NCI-H1105 treated with DMSO at 0.1 percent for 48 hours (cell line): ENCODE results near the gene C1orf35.
A peak's percentile ranks its signal among the peaks of the same experiment; 100 is the strongest.

Source experiments
- DNase-seq: peaks from one replicate; lab custom pipeline; 2025; lab: John Stamatoyannopoulos, UW

Gene C1orf35

GRCh38 chr1:228102791-228103620, at the start of gene C1orf35:
Gene C1orf35 (minus strand): TSS chr1:228103325. CDS start chr1:228103227, 98 bp downstream.
- peak; percentile 75 for DNase-seq

GRCh38 chr1:228152918-228153258, 49.8 kb upstream of the C1orf35 start:
- DNase-seq, result no peak

GRCh38 chr1:228152097-228152917, 49.2 kb upstream of the C1orf35 start:
- DNase-seq, result no peak

DNA sequence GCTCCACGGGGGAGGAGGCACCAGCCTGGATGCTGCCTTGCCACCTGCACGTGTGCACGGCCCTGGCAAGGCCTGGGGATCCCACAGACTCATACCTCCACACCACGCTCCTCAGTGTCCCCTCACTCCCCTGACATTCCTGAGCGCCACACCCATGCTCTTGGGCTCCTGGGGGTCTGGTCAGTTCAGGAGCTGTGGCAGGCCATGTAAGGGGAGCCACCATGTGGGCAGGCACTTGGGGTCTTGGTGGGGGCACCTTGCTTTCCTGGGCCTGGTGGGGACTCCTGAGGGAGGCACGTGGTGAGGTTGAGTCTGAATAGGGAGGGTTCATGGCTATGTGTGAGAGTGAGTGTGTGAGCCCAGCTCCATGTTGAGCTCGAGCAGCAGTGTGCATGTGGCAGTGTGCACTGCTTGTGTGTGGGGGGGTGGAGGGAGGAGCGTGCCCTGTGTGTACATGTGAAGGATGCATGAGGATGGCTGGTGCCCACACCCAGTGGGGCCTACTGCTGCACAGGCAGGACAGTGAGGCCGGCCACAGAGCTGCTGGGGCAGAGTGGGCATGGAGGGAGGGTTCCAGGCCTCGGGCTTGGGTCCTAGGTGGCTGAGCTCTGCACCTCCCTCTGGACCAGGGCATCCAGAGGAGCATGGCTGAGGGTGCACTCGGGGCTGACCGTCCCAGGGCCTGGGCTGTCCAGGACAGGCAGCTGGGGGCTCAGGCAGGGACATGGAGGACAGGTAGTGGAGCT, 48.2 kb upstream of the C1orf35 start:
- DNase-seq, result no peak

DNA sequence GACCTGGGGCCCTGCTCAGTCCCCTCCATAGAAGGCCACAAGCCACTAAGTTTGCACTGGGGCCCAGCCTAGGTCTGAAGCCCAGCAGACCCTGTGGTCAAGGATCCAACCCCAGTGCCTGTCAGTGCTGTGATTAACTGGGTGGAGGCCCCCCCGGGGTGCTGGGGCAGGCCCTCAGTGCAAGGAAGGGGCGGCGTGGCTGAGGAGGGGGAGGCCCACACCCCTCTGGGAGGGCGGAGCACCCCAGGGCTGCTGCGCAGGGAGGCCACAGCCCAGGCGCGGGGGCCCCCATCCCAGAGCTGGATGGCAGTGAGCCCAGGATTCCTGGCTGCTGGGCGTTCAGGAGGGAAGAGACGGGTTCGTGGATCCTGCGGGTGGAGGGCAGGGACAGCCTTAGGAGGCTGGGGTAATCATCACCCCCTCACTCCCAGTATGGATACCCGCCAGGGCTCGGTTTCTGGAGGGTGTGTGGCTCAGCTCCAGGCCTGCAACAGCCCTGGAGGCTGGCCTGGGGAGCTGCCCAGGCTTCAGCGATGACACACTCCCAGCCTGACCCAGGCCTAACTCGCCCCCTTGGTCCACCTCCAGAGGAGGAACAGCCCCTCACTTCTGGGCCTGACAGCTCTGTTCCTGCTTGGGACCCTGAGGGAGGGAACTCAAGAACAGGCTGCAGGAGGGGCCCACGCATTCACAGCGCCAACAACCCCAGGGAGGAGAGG, 47.5 kb upstream of the C1orf35 start:
- no peak for DNase-seq

- DNase-seq, result no peak
These were observed 47.0 kb upstream of the C1orf35 start for GRCh38 chr1:228150120-228150460.

DNA sequence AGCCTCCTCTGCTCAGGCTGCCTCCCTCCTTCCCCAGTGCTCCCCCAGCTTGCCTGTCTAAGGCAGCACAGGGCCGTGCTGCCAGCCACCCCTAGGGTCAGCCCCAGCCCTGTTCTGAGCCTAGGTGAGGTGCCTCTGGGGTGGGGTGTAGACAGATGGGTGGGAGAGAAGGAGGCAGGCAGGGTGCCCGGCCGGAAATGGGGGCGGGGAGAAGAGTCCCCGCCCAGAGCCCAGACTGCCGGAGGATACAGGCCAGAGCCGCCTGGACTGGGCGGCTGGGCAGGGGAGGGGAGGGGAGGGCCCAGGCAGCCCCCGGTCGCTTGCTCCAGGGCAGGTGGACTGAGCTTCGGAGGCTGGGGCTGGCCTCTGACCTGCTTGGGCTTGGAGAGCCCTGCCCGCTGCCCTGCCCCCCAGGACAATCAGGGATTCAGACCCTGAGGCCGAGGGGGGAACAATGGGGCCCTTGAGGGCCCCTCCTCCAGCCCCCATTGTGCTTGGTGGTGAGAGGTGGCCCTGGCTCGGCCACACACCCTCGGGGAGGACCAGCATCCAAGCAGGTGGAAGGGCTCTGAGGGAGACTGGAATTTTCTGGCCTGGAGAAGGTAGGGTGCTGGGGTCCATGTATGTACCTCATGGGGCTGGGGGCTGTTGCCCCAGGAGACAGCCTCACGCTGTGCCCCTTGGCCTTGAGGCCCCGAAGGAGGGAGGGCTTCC, 46.4 kb upstream of the C1orf35 start, which contains the start of gene GJC2:
Gene GJC2 (plus strand): TSS at position 525 of the 714 bp plus-strand sequence. CDS start 7,829 bp downstream, outside the sequence.
- DNase-seq, result no peak

DNA sequence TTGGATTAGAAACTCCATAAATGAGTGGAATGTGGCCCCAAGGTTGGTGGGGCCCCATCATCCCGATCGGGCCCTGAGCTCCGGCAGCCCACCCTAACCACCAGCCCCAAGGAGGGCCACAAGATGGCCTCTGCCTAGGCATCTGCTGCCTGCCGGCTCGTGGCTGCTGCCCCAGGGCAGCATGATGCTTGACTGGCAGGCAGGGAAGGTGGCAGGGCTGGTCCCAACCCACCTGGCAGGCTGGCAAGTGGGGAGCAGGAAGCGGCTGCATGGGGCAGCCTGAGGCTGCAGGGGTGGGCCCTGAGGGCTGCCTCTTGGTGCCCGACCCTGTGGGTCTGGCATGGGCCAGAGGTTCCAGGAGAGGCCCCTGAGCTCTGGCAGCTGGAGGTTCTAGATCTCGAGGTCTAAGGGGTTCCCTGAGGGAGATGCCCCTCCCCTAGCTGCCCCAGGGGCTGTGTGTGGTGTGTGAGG, 45.8 kb upstream of the C1orf35 start:
- no peak for DNase-seq

DNA sequence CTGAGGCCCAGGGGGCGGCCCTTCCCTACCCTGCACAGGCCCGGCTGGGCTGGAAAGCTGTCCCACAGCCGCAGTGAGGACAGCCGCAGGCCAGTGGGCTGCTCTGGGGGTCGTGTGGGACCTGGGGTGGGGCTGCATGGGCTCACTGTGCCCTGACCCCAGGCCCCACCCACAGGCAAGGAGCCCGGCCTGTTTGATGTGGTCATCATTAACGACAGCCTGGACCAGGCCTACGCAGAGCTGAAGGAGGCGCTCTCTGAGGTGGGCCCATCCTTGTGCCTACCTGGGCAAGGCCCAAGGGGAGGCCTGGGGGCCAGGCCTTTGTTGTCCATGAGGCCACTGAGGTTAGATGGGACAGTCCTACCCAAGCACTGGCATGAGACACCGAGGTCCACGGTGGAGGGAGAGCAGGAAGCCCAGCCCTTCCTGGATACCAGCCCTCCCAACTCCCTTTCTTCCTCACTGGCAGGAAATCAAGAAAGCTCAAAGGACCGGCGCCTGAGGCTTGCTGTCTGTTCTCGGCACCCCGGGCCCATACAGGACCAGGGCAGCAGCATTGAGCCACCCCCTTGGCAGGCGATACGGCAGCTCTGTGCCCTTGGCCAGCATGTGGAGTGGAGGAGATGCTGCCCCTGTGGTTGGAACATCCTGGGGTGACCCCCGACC, 45.2 kb upstream of the C1orf35 start:
- no peak for DNase-seq

DNA sequence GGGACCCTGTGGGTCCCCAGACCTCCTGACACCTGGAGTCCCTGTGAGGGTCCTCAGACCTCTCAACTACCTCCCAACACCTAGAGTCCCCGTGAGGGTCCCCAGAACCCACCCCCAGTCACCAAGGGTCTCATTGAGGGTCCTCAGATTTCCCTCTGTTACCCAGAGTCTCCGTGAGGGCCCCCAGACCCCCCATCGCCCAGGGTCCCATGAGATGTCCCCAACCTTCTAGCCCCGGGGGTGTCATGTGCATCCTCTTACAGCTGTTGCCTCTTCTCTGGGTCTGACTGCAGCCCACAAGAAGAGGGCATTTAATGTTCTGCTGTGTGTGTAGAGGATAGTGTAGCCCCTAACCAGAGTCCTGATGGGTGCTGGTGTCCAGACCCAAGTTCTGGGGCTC, 44.6 kb upstream of the C1orf35 start:
- no peak for DNase-seq

- no peak for DNase-seq
These were observed 44.1 kb upstream of the C1orf35 start for GRCh38 chr1:228147151-228147693.

DNA sequence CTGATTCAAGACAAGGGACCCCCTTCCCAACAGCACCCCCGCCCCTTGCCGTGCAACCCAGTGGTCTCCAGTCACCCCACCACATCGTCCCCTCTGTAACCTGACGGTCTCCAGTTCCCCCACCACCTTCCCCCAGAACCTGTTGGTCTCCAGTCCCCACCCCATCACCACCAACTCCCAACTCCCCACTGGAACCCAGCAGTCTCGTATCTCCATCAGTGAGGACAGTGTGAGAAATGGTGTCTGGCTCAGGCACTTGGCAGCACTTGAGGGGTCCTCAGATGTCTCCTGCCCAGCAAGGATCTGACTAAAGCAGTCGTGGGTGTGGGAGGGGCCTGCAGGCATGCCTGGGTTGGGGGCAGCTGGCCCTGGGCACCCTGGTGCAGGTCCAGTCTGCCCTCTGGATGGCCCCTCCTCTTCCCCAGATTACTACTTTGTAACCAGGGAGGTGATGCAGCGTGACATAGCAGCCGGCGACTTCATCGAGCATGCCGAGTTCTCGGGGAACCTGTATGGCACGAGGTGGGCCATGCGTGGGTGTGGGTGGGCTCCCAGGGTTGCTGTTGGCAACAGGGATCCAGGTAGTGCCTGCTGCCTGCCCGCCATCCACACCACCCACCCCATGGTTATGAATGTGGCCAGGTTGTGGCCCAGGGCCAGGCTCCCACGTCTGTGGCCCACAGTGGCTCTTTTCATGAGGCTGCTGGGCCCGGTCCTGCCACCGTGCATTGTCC, 43.5 kb upstream of the C1orf35 start:
- no peak for DNase-seq

GRCh38 chr1:228145463-228146416, 42.6 kb upstream of the C1orf35 start:
- no peak for DNase-seq

GRCh38 chr1:228144993-228145343, 41.8 kb upstream of the C1orf35 start:
- DNase-seq, result no peak

- no peak for DNase-seq
These were observed 41.3 kb upstream of the C1orf35 start for GRCh38 chr1:228144193-228144992.

DNA sequence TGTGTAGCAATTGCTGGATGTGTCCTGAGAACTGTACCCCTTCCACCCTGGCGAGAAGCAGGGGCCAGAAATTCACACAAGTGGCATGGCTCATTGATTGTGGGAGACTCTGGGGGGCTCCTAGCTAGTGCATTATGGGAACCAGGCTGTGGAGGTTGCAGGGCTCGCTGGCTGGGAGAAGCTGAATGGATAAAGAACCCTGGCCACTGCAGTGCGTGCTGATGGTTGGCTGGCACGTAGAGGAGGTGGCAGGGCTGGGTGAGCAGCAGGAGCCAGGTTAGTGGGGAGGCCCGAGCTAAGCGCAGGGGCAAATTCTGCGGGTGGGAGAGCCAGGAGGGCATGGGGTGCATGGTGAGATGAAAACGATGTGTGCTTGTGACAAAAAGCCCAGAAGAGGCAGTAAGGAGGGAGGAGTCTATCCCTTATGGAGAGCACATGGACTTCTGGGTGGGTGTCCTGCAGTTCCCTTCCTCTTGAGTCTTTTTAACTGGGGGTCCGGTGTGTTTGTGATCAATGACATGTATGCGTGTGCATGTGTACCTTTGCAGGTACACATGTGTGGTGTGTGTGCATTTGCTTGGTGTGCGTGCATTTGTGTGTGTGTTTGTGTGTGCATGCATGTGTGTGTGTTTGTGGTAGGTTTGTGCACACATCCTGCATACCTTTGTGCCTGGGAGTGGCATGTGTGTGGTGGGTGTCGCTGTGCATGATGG, 40.5 kb upstream of the C1orf35 start:
- no peak for DNase-seq

GRCh38 chr1:228142701-228143136, 39.6 kb upstream of the C1orf35 start:
- no peak for DNase-seq
